ENCODE results near the gene CD151.

CD151 gene

GRCh38 chr11:797296-798092 is 35.3 kb upstream of the CD151 start:
- DNase-seq: peak; percentile 91

- DNase-seq: peak; percentile 76
Measured at GRCh38 chr11:798093-798713, 34.5 kb upstream of the CD151 start, which contains the start of gene SLC25A22. Gene SLC25A22 (minus strand): TSS chr11:798281. CDS start chr11:795006, 3,275 bp downstream.

- no peak for DNase-seq
Measured at GRCh38 chr11:799641-800316, 33.0 kb upstream of the CD151 start.

GRCh38 chr11:800473-800872 is 32.3 kb upstream of the CD151 start:
- DNase-seq: no peak

GRCh38 chr11:801097-801780 is 31.5 kb upstream of the CD151 start:
- DNase-seq: no peak

- no peak for DNase-seq
Measured at GRCh38 chr11:802018-802617, 30.6 kb upstream of the CD151 start.

- DNase-seq: no peak
Measured at GRCh38 chr11:802693-803466, 29.9 kb upstream of the CD151 start.

- DNase-seq: no peak
Measured at GRCh38 chr11:803467-803742, 29.3 kb upstream of the CD151 start.

- DNase-seq: peak; percentile 82
Measured at GRCh38 chr11:803770-804598, 28.8 kb upstream of the CD151 start.

- no peak for DNase-seq
Measured at GRCh38 chr11:804599-804964, 28.2 kb upstream of the CD151 start.

- DNase-seq: no peak
Measured at GRCh38 chr11:808427-809286, 24.1 kb upstream of the CD151 start.

GRCh38 chr11:809287-810039 is 23.3 kb upstream of the CD151 start, which contains the start of gene RPLP2:
Gene RPLP2 (plus strand): TSS chr11:809967. CDS start chr11:810235, 268 bp downstream.
- peak; percentile 96 for DNase-seq

GRCh38 chr11:810040-810567 is 22.6 kb upstream of the CD151 start:
- peak; percentile 31 for DNase-seq

- no peak for DNase-seq
Measured at GRCh38 chr11:811446-812245, 21.1 kb upstream of the CD151 start.

- no peak for DNase-seq
Measured at GRCh38 chr11:812390-812789, 20.4 kb upstream of the CD151 start.

- no peak for DNase-seq
Measured at GRCh38 chr11:813072-813455, 19.7 kb upstream of the CD151 start.

GRCh38 chr11:813456-814096 is 19.2 kb upstream of the CD151 start:
- no peak for DNase-seq
